Hindlimb muscle (tissue), 1 donor: Measurements from ENCODE around the gene LIMCH1. TPM values are rescaled to one million over a fixed set of nuclear protein-coding genes. Genes with fewer than 3 reads are reported as not detected.
"Not testable (repeated sequence)": the region's sequence is repeated elsewhere in the genome, so short reads cannot be mapped to it uniquely, and the experiment has no call there.

Experiments used
- DNase-seq: peaks from one replicate; pipeline ENCODE4 v3.0.0-alpha.2; 2013
- polyA plus RNA-seq: library from polyadenylated mRNA; unstranded; fragments of 120-200 nt; gene quantifications from one replicate; pipeline ENCODE4 v1.2.1, GENCODE V29; 2013; ENCODE audit not compliant: insufficient read length

Gene LIMCH1
- polyA plus RNA-seq, 1 donor, result 122 TPM

DNA sequence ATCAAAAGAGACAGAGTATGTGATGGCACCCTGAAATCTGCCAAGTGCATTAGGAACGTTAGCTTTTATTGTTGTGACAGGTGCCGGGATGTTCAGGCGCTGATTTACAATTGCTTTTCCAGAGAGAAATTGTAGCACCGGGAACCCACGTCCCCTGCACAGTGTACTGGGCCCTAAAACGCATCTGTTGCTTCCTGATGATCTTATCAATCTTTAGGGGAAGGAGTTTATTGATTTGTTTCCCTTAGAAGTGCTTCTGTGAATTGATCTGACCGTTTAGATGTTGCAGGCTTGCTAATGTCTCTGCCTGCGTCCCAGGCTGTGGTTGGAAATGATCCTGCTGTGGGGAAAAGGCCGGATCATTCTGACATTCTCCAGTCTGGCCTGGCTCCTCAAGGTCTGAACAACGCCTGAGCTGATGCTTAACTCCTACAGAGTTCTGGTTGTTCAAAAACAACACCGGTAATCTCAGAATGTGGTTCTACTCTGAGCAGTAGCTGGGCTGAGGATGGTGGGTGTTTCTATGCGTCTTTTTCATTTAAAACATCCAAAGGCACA, 193.7 kb downstream of the LIMCH1 start:
- DNase-seq, result no peak

DNA sequence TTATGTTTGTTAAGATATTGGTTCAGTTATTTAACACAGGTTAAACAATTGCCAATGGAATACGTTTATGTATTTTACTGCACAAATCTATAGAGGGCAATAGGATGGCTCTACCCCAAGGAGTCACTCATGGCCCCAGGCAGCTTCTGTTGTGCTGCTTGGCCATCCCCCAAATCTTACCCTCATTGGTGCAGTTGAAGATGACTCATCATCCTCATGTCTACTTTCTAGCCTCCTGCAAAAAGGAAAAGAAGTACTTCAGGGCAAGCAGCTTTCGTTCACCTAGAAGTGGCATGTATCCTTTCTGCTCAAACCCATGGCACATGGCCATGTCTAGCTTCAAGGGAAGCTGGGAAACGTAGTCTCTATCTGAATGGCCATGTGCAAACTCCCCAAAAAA, 196.4 kb downstream of the LIMCH1 start:
- no peak for DNase-seq

DNA sequence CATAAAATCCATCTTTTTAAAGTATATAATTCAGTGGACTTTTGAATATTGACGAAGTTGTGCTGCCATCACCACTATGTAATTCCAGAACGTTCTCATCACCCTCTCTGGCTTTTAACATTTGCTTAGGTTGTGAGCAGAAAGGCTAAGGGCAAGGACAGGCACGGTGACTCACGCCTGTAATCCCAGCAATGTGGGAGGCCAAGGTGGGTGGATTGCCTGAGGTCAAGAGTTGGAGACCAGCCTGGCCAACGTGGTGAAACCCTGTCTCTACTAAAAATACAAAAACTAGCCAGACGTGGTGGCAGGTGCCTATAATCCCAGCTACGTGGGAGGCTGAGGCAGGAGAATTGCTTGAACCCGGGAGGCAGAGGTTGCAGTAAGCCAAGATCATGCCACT, 199.5 kb downstream of the LIMCH1 start:
- not testable (repeated sequence) for DNase-seq

DNA sequence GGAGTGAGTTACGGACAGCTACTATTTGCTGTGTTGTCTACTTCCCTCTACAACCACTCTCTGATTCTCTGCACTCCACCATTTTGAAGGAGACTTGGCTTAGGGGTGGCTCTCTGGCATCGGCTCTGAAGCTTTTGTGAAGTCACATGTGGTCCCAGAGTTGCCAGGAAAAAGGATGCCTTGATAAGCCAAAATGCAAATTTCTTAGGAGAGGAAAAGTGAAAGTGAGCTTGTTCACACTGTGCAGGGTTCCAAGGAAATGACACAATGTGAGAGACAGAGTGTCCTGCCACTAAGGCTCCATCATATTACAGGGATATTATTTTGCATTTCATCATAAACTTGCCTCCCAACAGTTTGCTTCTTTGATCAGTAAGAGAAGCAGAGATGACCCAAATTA, 203.4 kb downstream of the LIMCH1 start:
- no peak for DNase-seq

DNA sequence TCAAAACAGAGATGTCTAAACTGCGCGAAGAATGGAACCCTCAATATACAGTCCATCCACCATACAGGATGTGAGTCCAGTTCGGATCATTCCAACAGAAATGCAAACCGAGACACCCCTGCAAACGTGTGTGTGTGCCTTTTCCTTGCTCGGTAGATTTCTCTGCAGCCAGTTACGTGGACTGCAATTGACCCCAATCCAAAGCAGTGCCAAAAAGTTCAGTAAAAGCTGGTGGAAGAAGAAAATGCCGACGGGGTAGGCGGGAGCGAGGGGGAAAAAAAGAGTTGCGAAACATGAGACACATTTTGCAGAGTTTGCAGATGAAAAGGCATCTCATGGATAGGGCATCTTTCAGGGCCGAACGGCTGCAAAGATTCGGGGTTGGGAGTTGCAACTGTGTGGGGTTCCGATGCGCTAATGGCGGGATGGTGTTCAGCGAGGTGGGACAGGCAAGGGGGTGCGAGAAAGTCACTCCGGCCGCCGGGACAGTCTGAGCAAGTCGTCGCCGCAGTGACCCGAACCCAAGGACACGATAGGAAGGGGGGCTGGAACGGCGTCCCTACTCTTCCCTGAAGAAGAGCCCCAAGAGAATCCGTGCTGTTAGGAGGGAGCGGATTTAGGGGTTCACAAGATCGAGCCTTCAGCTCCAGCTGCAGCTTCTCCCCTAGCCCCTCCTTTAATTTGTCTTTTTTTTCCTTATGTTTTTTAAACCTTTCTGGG, 206.8 kb downstream of the LIMCH1 start:
- no peak for DNase-seq

DNA sequence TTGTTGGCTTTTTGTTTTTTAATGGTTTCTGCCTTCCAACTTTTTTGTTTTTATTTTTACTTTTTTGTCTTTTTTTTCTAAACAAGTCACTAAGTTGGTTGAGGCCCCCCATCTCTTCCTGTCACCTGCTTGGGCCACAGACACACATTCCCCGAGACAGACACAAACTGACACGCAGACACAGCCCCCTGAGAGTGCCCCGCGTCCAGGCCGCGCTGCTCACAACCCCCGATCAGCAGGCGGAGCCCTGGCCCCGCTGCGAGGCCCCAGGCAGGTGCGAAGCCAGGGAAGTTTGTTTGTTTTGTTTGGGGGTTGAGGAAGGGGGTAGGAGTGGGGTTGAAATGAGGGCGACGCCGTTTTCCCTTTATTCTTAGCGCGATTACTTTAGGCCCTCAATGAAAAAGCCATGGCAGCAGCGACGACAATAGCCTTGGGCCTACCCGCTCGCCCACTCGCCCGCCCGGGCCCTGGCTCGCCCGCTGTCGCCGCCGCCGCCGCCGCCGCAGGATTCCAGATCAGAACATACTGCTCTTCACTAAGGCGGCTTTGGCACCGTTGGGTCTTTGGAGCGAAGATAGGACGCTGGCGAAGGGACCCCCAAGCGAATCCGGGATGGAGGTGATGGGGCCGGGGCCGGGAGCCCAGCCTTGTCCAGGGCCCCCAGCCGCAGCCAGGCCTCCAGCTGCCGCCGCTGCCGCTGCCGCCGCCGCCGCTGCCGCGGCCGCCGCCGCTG, 207.5 kb downstream of the LIMCH1 start:
- DNase-seq, result no peak

DNA sequence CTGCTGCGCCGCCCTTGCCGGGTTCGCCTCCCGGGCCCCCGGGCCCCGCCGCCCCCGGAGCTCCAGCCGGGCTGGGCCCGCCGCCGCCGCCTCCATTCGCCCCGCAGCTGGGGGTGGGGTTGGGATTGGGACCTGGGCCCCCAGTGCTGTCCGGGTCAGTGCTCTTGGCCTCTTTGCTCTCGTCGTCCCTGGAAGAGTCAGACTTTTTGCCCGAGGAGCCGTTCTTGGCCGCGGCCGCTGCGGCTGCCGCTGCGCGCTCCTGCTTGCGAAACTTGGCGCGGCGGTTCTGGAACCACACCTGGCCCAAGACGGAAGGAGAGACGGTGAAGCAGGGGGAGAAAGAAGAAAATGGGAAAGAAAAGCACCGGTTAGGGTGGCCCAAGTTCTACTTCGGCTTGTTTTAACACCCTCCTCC, 208.1 kb downstream of the LIMCH1 start:
- DNase-seq, result no peak

DNA sequence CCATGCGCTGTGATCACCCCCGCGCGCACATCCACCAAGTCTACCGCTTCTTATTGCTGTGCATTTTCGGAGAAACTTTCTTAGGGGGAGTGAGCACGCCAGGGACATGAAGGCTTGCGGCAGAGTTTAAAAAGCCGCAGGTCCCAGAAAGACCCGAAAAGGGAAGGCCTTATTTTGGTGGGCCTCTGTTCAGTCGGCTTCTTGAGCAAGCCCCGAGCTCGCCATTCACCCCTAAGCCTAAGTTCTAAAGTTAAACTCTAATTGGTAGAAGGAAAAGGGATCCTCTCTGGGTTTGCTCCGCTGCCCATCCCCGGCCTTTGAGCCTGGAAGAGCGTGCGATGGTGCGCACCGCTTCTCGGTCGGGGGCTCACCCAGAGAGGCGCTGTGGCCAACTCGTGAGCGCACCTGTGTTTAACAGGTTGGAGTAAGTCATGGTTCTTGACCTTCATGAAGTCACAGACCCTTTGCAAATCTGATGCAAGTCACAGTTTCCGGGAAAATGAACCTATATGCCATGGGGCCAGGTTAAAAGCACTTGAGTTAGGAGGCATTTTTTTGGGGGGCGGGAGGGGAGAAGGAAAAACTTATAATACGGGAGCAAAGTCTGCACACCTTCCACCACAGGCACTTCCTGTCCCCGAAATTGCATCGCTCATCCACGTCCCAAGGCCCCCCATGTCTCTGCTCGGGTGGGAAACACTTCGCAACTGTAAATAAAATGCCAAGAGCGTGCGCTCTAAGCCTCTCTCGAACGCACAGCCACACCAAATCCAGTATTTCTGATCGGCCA, 208.7 kb downstream of the LIMCH1 start:
- no peak for DNase-seq

DNA sequence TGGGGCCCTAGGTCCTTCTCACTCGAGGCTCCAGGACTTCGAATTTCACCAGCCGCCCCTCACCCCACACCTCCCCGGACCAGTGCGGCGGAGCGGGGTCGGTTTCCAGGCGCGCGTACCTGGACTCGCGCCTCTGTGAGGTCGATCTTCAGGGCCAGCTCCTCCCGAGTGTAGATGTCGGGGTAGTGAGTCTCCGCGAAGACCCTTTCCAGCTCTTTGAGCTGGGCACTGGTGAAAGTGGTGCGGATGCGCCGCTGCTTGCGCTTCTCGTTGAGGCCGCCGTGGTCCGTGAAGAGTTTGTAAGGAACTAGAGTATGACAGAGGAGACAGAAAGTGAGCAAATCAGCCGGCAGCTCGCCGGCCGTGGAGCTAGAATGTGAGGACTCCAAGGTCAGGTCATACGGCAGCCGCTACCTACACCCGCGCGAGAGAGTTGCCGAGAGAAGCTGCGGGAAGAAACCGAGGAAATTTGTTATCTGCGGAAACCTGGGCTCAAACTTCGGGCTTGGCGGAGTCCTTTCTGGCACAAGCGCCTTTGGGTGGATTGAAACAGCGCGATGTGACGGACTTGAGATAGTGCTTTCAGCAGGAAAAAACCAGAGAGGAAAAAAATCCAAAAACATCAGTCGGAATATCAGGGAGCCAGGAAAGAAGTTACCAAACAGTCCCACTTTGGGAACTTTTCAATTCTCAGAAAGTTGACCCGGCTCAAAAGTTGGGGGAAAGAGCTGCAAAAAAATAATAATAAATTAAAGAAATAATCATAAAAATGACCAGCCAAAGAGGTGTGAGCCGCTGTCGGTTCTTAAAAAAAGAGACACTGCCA, 209.5 kb downstream of the LIMCH1 start:
- no peak for DNase-seq

DNA sequence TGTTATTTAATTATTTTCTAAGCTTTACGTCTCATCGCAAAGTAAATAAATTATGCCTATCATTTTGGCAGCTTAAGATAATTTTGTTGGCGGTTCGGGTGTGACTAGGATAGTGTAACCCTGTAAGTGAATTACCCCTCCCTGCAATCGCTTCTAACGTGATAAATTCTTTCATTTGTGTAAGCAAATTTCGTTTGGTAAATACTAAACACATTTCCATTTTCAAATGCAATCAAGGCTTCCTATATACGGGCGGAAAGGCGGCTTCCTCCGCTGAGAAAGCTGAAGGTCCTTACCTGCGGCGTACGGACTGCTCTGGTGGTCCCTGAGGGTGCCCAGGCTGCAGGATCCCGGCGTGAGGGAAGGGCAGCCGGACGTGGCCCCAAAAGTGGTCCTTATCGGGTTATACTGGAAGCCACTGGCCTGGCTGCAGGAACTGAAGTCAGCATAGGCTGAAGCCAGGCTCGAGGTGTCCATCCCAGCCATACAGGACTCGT, 210.2 kb downstream of the LIMCH1 start:
- DNase-seq, result no peak

DNA sequence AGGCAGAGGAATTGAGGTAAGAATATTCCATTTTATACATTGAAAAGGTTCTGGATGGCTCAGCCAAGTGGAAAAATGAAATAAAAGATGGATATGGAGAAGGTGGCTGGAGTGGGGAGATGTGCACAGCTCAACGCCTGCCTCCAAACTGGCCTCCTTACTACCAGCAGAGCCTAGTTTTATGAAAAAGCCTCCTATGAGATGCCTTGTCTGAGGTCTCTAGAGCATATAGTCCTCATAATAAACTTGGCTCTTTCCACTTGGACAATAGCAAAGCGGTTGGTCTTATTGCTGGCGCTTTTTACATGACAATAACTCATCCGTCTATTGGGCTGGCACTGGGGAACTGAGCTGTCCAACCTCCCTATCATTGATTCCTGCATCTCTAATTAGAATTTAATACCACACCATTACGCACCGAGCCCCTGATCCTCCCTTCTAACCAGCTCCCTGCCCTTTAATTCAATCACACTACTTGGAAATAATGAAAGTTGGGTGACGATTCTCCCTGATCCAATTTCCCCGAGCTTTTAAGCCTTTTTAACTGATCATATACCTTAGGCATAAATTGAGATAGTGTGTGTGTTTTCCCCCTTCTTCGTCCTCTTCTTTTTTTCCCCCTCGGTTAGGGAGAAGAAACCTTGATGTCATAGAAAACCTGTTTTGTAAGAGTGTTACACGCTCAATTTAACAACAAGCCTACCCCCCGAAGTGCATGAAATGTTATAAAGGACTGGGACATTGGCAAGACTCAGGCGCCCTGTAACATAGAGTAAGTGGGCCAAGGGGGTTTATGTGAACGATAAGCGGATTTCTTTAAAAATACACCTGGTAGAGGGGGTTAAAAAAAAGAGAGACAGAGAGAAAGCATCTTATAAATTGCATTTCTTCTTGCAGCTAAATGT, 210.9 kb downstream of the LIMCH1 start, which contains the start of gene PHOX2B:
Gene PHOX2B (minus strand): TSS at position 155 of the 905 bp plus-strand sequence. CDS start 115 bp downstream, at position 40.
- DNase-seq, result no peak

DNA sequence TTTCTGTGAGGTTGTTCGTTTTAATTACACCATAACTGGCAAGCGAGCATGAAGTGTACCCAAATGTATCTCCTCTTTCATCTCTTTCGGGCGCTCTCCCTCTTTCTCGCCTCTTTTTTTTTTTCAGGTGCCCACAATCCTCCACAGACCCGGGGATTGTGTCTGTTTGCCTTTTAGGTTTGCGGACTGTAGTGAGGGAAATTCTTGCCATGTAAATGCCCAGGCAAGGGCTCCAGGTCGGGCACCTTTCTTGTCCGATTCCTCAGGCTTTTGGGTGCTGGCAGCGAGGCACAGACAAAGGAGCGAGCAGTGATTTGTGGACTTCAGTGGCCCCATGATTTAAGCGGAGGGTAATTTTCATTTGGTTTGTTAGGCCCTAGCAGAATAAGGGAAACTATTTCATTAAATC, 211.7 kb downstream of the LIMCH1 start:
- DNase-seq, result no peak

Other genes with a start within 250 kb of the LIMCH1 start
- gene PHOX2B, start 210.6 kb downstream of the LIMCH1 start, polyA plus RNA-seq, result not detected